Chondrocyte (in vitro differentiated cells): ENCODE data around the gene HRG. TPM values are rescaled to one million over a fixed set of nuclear protein-coding genes. Genes with fewer than 3 reads are reported as not detected.

Experiments
- DNase-seq: peaks from one replicate; pipeline ENCODE4 v3.0.0; 2021; ENCODE audit warnings: mixed read lengths, low spot score
- H3K27ac Mint-ChIP-seq: one replicate; pipeline ENCODE4 v1.8.0; 2021; ENCODE audit warnings: mild to moderate bottlenecking, moderate library complexity, mixed read lengths; ENCODE audit not compliant: unreplicated experiment
- H3K27me3 Mint-ChIP-seq: 2 replicates; pipeline ENCODE4 v1.8.0; 2021; ENCODE audit warnings: low read depth, mixed read lengths
- H3K36me3 Mint-ChIP-seq: 2 replicates; pipeline ENCODE4 v1.8.0; 2021; ENCODE audit warnings: low read depth, mixed read lengths
- H3K4me1 Mint-ChIP-seq: 2 replicates; pipeline ENCODE4 v1.8.0; 2021; ENCODE audit warnings: low read depth, mild to moderate bottlenecking, mixed read lengths
- H3K4me3 Mint-ChIP-seq: one replicate; pipeline ENCODE4 v1.8.0; 2021; ENCODE audit warnings: mild to moderate bottlenecking, moderate library complexity, mixed read lengths; ENCODE audit not compliant: unreplicated experiment
- H3K9me3 Mint-ChIP-seq: 2 replicates; pipeline ENCODE4 v1.8.0; 2021; ENCODE audit warnings: low read depth, mixed read lengths
- total RNA-seq: library from RNA; stranded (reverse); gene quantifications from 3 replicates; pipeline ENCODE4 v1.2.1, GENCODE V29; 2021
- TF ChIP-seq, protein P1 (sequence below): fragments of 200-600 bp; sonication (generic); IDR thresholded peaks from 2 replicates; pipeline ENCODE4 v1.5.0; 2021; ENCODE audit warnings: antibody characterized with exemption, mild to moderate bottlenecking, moderate library complexity

The HRG gene
- total RNA-seq, 1 donor from 2014 or later = not detected

DNA sequence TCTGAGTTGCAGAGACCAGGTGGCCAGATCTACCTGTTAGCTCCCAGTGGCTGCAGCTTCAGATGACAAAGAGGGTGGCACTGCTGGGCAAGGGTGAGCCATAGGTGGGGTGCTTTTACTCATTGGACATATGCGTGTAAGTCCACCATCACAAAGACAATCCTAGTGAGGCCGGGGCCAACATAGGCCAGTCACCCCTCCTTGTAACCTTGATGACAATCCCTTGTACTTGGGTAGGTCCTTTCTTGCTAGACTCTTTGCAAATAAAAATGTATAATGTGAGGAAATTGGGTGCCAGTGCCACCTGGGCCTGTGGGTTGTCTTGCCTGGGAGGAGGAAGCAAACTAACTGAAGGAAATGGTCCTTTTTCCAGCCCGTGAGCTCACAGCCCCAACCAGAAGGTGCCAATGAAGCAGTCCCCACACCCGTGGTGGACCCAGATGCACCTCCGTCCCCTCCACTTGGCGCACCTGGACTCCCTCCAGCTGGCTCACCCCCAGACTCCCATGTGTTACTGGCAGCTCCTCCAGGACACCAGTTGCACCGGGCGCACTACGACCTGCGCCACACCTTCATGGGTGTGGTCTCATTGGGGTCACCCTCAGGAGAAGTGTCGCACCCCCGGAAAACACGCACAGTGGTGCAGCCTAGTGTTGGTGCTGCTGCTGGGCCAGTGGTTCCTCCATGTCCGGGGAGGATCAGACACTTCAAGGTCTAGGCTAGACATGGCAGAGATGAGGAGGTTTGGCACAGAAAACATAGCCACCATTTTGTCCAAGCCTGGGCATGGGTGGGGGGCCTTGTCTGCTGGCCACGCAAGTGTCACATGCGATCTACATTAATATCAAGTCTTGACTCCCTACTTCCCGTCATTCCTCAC is 45.4 kb upstream of the HRG start:
- H3K4me1 Mint-ChIP-seq = peaks cover 18% of the 10 kb centered on the region
- no peak for DNase-seq
- no peak overlapping the region for H3K4me3 Mint-ChIP-seq
- H3K27me3 Mint-ChIP-seq = peaks cover 16% of the 10 kb centered on the region
- H3K36me3 Mint-ChIP-seq = no peaks in the 10 kb centered on the region
- H3K9me3 Mint-ChIP-seq = no peaks in the 10 kb centered on the region
- TF ChIP-seq, protein P1, sequence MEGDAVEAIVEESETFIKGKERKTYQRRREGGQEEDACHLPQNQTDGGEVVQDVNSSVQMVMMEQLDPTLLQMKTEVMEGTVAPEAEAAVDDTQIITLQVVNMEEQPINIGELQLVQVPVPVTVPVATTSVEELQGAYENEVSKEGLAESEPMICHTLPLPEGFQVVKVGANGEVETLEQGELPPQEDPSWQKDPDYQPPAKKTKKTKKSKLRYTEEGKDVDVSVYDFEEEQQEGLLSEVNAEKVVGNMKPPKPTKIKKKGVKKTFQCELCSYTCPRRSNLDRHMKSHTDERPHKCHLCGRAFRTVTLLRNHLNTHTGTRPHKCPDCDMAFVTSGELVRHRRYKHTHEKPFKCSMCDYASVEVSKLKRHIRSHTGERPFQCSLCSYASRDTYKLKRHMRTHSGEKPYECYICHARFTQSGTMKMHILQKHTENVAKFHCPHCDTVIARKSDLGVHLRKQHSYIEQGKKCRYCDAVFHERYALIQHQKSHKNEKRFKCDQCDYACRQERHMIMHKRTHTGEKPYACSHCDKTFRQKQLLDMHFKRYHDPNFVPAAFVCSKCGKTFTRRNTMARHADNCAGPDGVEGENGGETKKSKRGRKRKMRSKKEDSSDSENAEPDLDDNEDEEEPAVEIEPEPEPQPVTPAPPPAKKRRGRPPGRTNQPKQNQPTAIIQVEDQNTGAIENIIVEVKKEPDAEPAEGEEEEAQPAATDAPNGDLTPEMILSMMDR = no peak
- H3K27ac Mint-ChIP-seq = no peak overlapping the region

DNA sequence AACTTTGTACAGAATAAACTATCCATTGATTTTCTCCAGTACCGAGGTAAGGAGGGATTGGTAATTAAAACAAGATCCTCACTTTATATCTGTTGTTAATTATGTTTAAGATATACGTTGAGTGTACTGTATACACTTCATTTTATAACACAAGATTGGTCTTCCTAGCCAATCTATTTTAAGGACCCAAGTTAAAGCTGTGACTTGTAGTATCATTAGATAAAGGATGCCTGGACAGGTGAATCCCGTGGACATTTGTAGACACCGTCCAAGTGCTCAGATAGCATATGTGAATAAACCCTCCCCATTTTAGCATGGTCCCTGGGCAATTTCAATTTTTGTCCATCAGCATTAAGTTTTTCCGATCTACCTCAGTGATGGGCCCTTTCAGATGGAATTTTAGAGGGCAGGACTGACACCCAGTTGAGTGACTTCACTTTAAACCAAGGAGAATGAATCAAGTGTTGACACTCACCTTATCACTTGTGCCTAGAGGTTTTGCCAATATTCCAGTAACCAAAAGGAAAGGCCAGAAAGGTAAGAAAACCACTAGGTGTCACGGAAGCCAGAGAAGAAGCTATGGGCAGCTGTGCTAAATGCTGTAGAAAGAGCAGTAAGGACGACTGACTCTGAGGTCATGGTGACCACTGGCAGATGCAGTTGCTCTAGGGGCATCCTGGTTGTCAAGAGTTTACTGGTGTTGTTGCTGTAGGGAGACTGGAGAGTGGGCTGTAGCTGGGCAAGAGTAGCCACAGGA is 43.7 kb upstream of the HRG start:
- no peaks in the 10 kb centered on the region for H3K9me3 Mint-ChIP-seq
- H3K4me3 Mint-ChIP-seq = no peak overlapping the region
- H3K36me3 Mint-ChIP-seq = no peaks in the 10 kb centered on the region
- peaks cover 16% of the 10 kb centered on the region for H3K27me3 Mint-ChIP-seq
- H3K4me1 Mint-ChIP-seq = peaks cover 8% of the 10 kb centered on the region
- no peak overlapping the region for H3K27ac Mint-ChIP-seq
- no peak for DNase-seq
- TF ChIP-seq, protein P1 = no peak

DNA sequence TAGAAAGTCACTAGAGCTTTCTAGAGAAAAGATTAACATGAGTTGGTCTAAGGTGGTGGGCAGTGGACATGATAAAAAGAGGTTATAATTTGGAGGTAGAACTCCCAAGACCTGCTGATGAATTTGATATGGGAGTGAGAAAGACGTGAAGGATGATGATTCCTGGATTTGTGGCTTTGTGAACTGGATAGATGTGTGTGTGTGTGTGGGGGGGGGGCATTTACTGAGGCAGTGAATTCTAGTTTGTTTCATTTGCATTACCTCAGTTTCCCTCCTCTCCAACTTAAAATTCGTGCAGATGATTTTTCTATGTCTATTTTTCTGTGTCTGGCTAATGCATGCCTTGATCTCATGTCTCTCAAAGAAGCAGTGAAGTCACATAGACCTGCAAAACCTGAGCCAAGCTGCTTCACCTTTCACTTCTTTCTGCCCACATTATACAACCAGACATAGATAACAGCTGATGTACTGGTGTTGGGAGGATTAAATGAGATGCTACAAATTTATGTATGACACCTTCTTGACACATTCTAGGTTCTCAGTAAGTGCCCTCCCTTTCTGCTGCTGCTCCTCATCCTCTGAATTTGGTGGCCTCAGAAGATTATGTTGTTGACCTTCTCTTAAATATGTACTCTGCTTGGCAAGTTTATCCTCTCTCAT is 43.0 kb upstream of the HRG start:
- peaks cover 15% of the 10 kb centered on the region for H3K27me3 Mint-ChIP-seq
- no peak overlapping the region for H3K4me3 Mint-ChIP-seq
- TF ChIP-seq, protein P1 = no peak
- no peaks in the 10 kb centered on the region for H3K36me3 Mint-ChIP-seq
- peaks cover under 1% of the 10 kb centered on the region for H3K4me1 Mint-ChIP-seq
- no peak overlapping the region for H3K27ac Mint-ChIP-seq
- no peaks in the 10 kb centered on the region for H3K9me3 Mint-ChIP-seq
- no peak for DNase-seq

DNA sequence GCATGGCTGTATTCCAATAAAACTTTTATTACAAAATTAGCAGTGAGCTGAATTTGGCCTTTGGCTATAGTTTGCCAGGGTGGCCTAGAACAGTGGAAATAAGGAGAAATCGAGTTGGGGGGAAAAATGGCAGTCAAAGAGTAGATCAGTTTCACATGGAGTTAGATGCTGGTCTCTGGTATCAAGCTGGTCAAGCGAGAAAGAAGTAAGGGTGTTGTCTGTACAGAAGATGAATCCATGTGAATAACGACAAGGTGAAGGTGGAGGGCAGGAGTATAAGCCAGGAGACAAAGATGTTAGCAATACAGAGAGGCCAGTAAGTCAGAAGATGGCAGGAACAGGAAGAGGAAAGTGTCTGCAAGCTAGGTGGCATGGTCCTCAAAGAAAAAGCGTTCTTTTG is 41.2 kb upstream of the HRG start:
- H3K27ac Mint-ChIP-seq = no peak overlapping the region
- H3K4me3 Mint-ChIP-seq = no peak overlapping the region
- H3K9me3 Mint-ChIP-seq = no peaks in the 10 kb centered on the region
- no peak for DNase-seq
- H3K36me3 Mint-ChIP-seq = no peaks in the 10 kb centered on the region
- H3K4me1 Mint-ChIP-seq = no peaks in the 10 kb centered on the region
- peaks cover 25% of the 10 kb centered on the region for H3K27me3 Mint-ChIP-seq
- TF ChIP-seq, protein P1 = no peak

DNA sequence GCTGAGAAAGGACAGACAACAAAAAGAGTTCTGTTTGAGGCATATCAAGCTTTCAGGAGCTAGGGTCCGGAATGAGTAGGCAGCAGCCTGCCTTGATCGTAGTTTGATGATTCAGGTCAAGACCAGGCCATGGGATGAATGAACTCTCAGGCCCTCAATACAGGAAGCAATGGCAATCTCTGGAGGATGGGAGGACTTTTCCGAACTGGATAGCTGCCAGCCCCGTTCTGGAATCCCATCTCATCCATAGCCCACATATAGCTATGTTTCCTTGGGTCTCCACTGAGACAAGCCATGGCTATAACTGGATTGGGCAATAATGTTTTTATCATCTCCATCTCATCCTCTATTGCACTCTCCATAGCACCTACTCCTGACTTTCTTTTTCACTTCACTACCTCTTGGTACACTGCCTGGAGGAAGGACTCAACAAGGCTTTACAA is 40.2 kb upstream of the HRG start:
- Mint-ChIP-seq H3K4me3 (no peak overlapping the region), H3K4me1 (no peaks in the 10 kb centered on the region), H3K27me3 (peaks cover 29% of the 10 kb centered on the region), H3K36me3 (no peaks in the 10 kb centered on the region), H3K27ac (no peak overlapping the region), H3K9me3 (no peaks in the 10 kb centered on the region)
- no peak for DNase-seq
- TF ChIP-seq, protein P1 = no peak
